ENCODE data around the gene SYT12.

- no peak for TF ChIP-seq CTCF (IDR thresholded peaks at IDR 0.05 in 8 of 11, conservative IDR thresholded peaks at IDR 0.05 in 3 of 11)
- no peak for TF ChIP-seq POLR2AphosphoS5 (IDR thresholded peaks at IDR 0.05)
These were observed 48.9 kb upstream of the SYT12 start for GRCh38 chr11:66973956-66974580.
